Adrenal gland (tissue), 5 donors: Measurements from ENCODE around the gene FBXW8.

Experiments
- POLR2A ChIP-seq, 2 donors: fragments of 450-650 bp; IDR thresholded peaks; one replicate each; pipeline ENCODE4 v1.6.1; 2017; ENCODE audit warnings: antibody characterized with exemption in 2 of 2, mild to moderate bottlenecking in 2 of 2, moderate library complexity in 1 of 2
- TF ChIP-seq, protein P1 (sequence below), 6 experiments: fragments of 450-650 bp in 4 of 6; fragments of 200-600 bp in 2 of 6; sonication (generic) in 1 of 6; IDR thresholded peaks; 1 replicate in 5 of 6; 2 replicates in 1 of 6; pipeline versions ENCODE4 v1.5.1 to v1.8.0; 2016 to 2021; ENCODE audit warnings: antibody characterized with exemption in 6 of 6, mild to moderate bottlenecking in 2 of 6, moderate library complexity in 1 of 6
- donor health status: DM: no; HTN: no; CAD: no.

DNA sequence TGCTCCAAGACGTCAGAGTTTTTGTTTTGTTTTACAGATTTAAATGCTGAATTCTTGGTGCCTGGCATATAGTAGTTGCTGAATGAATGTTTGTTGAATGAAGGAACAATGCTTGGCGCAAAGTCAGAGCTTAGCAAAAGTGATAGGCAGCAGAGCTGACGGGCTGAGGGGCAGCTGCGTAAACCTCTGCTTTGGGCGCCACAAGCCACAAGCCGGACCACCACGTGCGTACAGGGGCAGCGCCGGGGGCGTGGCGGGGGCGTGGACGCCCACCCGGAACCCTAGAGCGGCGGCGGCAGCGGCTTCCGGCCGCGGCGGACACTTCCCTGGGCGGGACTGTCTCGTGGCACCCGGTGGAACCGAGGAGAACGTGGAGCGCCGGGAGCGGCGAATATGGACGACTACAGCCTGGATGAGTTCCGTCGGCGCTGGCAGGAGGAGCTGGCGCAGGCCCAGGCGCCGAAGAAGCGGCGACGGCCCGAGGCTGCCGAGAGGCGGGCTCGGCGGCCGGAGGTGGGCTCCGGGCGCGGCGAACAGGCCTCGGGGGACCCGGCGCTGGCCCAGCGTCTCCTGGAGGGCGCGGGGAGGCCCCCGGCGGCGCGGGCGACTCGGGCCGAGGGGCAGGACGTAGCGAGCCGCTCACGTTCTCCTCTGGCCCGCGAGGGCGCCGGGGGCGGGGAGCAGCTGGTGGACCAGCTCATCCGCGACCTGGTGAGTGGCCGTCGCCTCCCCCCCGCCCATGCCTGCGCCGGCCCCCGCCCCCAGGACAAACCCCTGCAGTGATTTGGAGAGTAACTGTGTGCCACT is at the start of gene FBXW8:
- TF ChIP-seq, protein P1, sequence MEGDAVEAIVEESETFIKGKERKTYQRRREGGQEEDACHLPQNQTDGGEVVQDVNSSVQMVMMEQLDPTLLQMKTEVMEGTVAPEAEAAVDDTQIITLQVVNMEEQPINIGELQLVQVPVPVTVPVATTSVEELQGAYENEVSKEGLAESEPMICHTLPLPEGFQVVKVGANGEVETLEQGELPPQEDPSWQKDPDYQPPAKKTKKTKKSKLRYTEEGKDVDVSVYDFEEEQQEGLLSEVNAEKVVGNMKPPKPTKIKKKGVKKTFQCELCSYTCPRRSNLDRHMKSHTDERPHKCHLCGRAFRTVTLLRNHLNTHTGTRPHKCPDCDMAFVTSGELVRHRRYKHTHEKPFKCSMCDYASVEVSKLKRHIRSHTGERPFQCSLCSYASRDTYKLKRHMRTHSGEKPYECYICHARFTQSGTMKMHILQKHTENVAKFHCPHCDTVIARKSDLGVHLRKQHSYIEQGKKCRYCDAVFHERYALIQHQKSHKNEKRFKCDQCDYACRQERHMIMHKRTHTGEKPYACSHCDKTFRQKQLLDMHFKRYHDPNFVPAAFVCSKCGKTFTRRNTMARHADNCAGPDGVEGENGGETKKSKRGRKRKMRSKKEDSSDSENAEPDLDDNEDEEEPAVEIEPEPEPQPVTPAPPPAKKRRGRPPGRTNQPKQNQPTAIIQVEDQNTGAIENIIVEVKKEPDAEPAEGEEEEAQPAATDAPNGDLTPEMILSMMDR (IDR thresholded peaks at IDR 0.05), result no peak
- TF ChIP-seq POLR2A (IDR thresholded peaks at IDR 0.05), result no peak
